Astrocyte (in vitro differentiated cells and primary cell): ENCODE data around the gene SGO1. TPM values are rescaled to one million over a fixed set of nuclear protein-coding genes. Genes with fewer than 3 reads are reported as not detected.

Experiments used
- DNase-seq: peaks from one replicate; pipeline ENCODE4 v3.0.0-alpha.2; 2010; ENCODE audit warnings: low read depth
- FAIRE-seq: peaks from 2 replicates; lab custom pipeline; 2011; peaks lifted over from hg19 to GRCh38; lab: Jason Lieb, UNC
- H2AFZ ChIP-seq: 2 replicates; pipeline ENCODE4 v1.6.0; 2012; ENCODE audit warnings: low read depth, low read length, inconsistent platforms
- H3K27ac ChIP-seq: 2 replicates; pipeline ENCODE4 v1.5.1; 2011; ENCODE audit warnings: low read depth, low read length, inconsistent platforms
- H3K27me3 ChIP-seq: 2 replicates; pipeline ENCODE4 v1.6.0; 2011; ENCODE audit warnings: low read length, inconsistent platforms; ENCODE audit not compliant: insufficient read depth
- H3K36me3 ChIP-seq: 2 replicates; pipeline ENCODE4 v1.5.1; 2011; ENCODE audit warnings: low read length, inconsistent platforms; ENCODE audit not compliant: insufficient read depth
- H3K4me1 ChIP-seq: 2 replicates; pipeline ENCODE4 v1.5.1; 2011; ENCODE audit warnings: low read length, inconsistent platforms; ENCODE audit not compliant: insufficient read depth
- H3K4me2 ChIP-seq: 2 replicates; pipeline ENCODE4 v1.6.0; 2012; ENCODE audit warnings: low read length, inconsistent platforms
- H3K4me3 ChIP-seq: 2 replicates; pipeline ENCODE4 v1.5.1; 2011; ENCODE audit warnings: low read depth, mild to moderate bottlenecking, low read length, inconsistent platforms; ENCODE audit not compliant: insufficient read depth
- H3K79me2 ChIP-seq: 2 replicates; pipeline ENCODE4 v1.6.0; 2012; ENCODE audit warnings: mild to moderate bottlenecking, low read length, inconsistent platforms; ENCODE audit not compliant: insufficient read depth
- H3K9ac ChIP-seq: 2 replicates; pipeline ENCODE4 v1.6.0; 2012; ENCODE audit warnings: mild to moderate bottlenecking, low read length, inconsistent platforms
- H3K9me3 ChIP-seq: 2 replicates; pipeline ENCODE4 v1.5.1; 2012; ENCODE audit warnings: low read depth, mild to moderate bottlenecking, low read length, inconsistent platforms; ENCODE audit not compliant: insufficient read depth
- H4K20me1 ChIP-seq: 2 replicates; pipeline ENCODE4 v1.6.0; 2012; ENCODE audit warnings: low read length, inconsistent platforms; ENCODE audit not compliant: insufficient read depth
- H3K27ac Mint-ChIP-seq: one replicate; pipeline ENCODE4 v1.8.0; 2021; ENCODE audit warnings: mild to moderate bottlenecking, mixed read lengths; ENCODE audit not compliant: unreplicated experiment
- H3K27me3 Mint-ChIP-seq: one replicate; pipeline ENCODE4 v1.8.0; 2021; ENCODE audit warnings: low read depth, mixed read lengths; ENCODE audit not compliant: unreplicated experiment
- H3K36me3 Mint-ChIP-seq: one replicate; pipeline ENCODE4 v1.8.0; 2021; ENCODE audit warnings: low read depth, mixed read lengths; ENCODE audit not compliant: unreplicated experiment
- H3K4me1 Mint-ChIP-seq: one replicate; pipeline ENCODE4 v1.8.0; 2021; ENCODE audit warnings: low read depth, mixed read lengths; ENCODE audit not compliant: unreplicated experiment
- H3K4me3 Mint-ChIP-seq: one replicate; pipeline ENCODE4 v1.8.0; 2021; ENCODE audit warnings: mild to moderate bottlenecking, moderate library complexity, mixed read lengths; ENCODE audit not compliant: unreplicated experiment
- H3K9me3 Mint-ChIP-seq: one replicate; pipeline ENCODE4 v1.8.0; 2021; ENCODE audit warnings: mild to moderate bottlenecking, mixed read lengths; ENCODE audit not compliant: unreplicated experiment
- CTCF ChIP-seq: IDR thresholded peaks from 2 replicates; pipeline ENCODE4 v1.5.1; 2011; ENCODE audit warnings: low read depth, mild to moderate bottlenecking, inconsistent platforms, low read length, moderate library complexity; ENCODE audit not compliant: insufficient read depth
- EZH2 ChIP-seq: IDR thresholded peaks from 2 replicates; pipeline ENCODE4 v1.6.1; 2012; ENCODE audit warnings: mild to moderate bottlenecking, low read length, inconsistent platforms; ENCODE audit not compliant: insufficient read depth
- total RNA-seq: library from RNA; stranded (reverse); gene quantifications from 2 replicates; pipeline ENCODE4 v1.2.1, GENCODE V29; 2021

Gene SGO1
- total RNA-seq, 1 donor from 2014 or later = 3.0 TPM

DNA sequence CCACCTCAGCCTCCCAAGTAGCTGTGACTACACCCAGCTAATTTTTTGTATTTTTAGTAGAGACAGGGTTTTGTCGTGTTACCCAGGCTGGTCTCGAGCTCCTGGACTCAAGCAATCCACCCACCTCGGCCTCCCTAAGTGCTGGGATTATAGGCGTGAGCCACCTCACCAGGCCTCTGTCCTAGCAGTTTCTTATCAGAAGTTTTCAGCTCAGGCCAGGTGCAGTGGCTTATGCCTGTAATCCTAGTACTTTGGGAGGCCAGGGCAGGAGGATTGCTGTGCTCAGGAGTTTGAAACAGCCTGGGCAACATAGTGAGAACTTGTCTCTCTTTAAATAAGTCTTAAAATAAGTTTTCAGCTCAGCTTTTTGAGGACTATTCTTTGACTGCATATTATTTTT, 48.4 kb downstream of the SGO1 start:
- Histone ChIP-seq H3K4me3 (no peak overlapping the region), H3K9ac (no peak overlapping the region), H3K27ac (no peak overlapping the region), H3K4me1 (no peaks in the 10 kb centered on the region), H3K27me3 (no peaks in the 10 kb centered on the region), H4K20me1 (no peaks in the 10 kb centered on the region), H3K4me2 (no peak overlapping the region), H3K9me3 (no peaks in the 10 kb centered on the region), H3K79me2 (no peaks in the 10 kb centered on the region), H2AFZ (no peak overlapping the region), H3K36me3 (no peaks in the 10 kb centered on the region)
- Mint-ChIP-seq H3K27me3 (no peaks in the 10 kb centered on the region), H3K9me3 (no peaks in the 10 kb centered on the region), H3K4me3 (no peak overlapping the region), H3K27ac (no peak overlapping the region), H3K4me1 (peaks cover 6% of the 10 kb centered on the region), H3K36me3 (no peaks in the 10 kb centered on the region)
- no peak for DNase-seq
- TF ChIP-seq EZH2 = no peak
- TF ChIP-seq CTCF = no peak
- FAIRE-seq = no peak

- Mint-ChIP-seq H3K9me3 (no peaks in the 10 kb centered on the region), H3K27me3 (no peaks in the 10 kb centered on the region), H3K36me3 (no peaks in the 10 kb centered on the region), H3K4me1 (no peaks in the 10 kb centered on the region), H3K4me3 (no peak overlapping the region), H3K27ac (no peak overlapping the region)
- Histone ChIP-seq H3K27ac (no peak overlapping the region), H3K9me3 (no peaks in the 10 kb centered on the region), H3K4me3 (no peak overlapping the region), H3K9ac (no peak overlapping the region), H4K20me1 (no peaks in the 10 kb centered on the region), H3K79me2 (no peaks in the 10 kb centered on the region), H3K27me3 (no peaks in the 10 kb centered on the region), H3K36me3 (no peaks in the 10 kb centered on the region), H3K4me1 (no peaks in the 10 kb centered on the region), H2AFZ (no peak overlapping the region), H3K4me2 (no peak overlapping the region)
- FAIRE-seq (no peak), DNase-seq (peak; percentile 41)
- TF ChIP-seq CTCF (no peak), EZH2 (no peak)
Measured at GRCh38 chr3:20136231-20136630, 49.8 kb downstream of the SGO1 start.

DNA sequence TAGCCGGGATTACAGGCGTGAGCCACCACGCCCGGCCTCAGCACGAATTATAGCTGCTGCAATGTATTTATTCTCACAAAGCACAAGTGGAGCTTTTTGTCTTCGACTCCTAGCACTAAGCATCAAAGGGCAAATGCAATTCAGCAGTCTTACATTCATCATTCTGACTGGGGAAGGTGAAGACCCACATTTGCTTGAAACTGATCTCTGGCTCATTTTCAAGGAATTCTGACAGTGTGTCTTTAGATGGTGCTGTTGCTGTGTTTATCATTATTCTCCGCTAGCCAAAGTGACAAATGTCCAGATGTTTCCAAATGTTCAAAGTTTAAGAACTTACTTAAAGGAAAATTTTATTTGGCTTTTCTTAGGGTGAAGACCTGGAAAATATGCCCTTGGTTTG, 55.9 kb downstream of the SGO1 start:
- Mint-ChIP-seq H3K27me3 (no peaks in the 10 kb centered on the region), H3K27ac (no peak overlapping the region), H3K9me3 (no peaks in the 10 kb centered on the region), H3K4me1 (no peaks in the 10 kb centered on the region), H3K36me3 (no peaks in the 10 kb centered on the region), H3K4me3 (no peak overlapping the region)
- no peaks in the 10 kb centered on the region for H3K27me3 ChIP-seq
- no peak overlapping the region for H3K9ac ChIP-seq
- H3K79me2 ChIP-seq = no peaks in the 10 kb centered on the region
- H3K4me3 ChIP-seq = no peak overlapping the region
- FAIRE-seq (no peak), DNase-seq (no peak)
- no peaks in the 10 kb centered on the region for H3K36me3 ChIP-seq
- H3K4me2 ChIP-seq = no peak overlapping the region
- H3K9me3 ChIP-seq = no peaks in the 10 kb centered on the region
- TF ChIP-seq CTCF = no peak
- no peak for TF ChIP-seq EZH2
- no peaks in the 10 kb centered on the region for H4K20me1 ChIP-seq
- H2AFZ ChIP-seq = no peak overlapping the region
- H3K27ac ChIP-seq = no peak overlapping the region
- H3K4me1 ChIP-seq = no peaks in the 10 kb centered on the region
